Hepatocyte (in vitro differentiated cells): Measurements from ENCODE around the gene EFR3B. TPM values are rescaled to one million over a fixed set of nuclear protein-coding genes. Genes with fewer than 3 reads are reported as not detected.
A peak's percentile ranks its signal among the peaks of the same experiment; 100 is the strongest.

Experiments
- DNase-seq: peaks from one replicate; pipeline ENCODE4 v3.0.0-alpha.2; 2016; ENCODE audit warnings: low spot score
- H2AFZ ChIP-seq: fragments of 200-600 bp; sonication (generic); 2 replicates; pipeline ENCODE4 v1.6.0; 2016; ENCODE audit warnings: antibody characterized with exemption, mild to moderate bottlenecking
- H3K27ac ChIP-seq: fragments of 200-600 bp; sonication (generic); 2 replicates; pipeline ENCODE4 v1.5.1; 2016; ENCODE audit warnings: mild to moderate bottlenecking
- H3K27me3 ChIP-seq: fragments of 200-600 bp; sonication (generic); 2 replicates; pipeline ENCODE4 v1.6.1; 2016
- H3K36me3 ChIP-seq: fragments of 200-600 bp; sonication (generic); replicated peaks from 2 replicates; pipeline ENCODE4 v1.5.1; 2016; ENCODE audit warnings: low read depth; ENCODE audit not compliant: insufficient read depth
- H3K4me1 ChIP-seq: fragments of 200-600 bp; sonication (generic); 2 replicates; pipeline ENCODE4 v1.5.1; 2016; ENCODE audit warnings: mild to moderate bottlenecking, moderate library complexity; ENCODE audit not compliant: insufficient read depth
- H3K4me2 ChIP-seq: fragments of 200-600 bp; sonication (generic); 2 replicates; pipeline ENCODE4 v1.6.0; 2016
- H3K4me3 ChIP-seq: fragments of 200-600 bp; sonication (generic); 2 replicates; pipeline ENCODE4 v1.5.1; 2016; ENCODE audit warnings: mild to moderate bottlenecking
- H3K79me2 ChIP-seq: fragments of 200-600 bp; sonication (generic); 2 replicates; pipeline ENCODE4 v1.6.0; 2017; ENCODE audit warnings: mild to moderate bottlenecking
- H3K9me2 ChIP-seq: fragments of 200-600 bp; sonication (generic); replicated peaks from 2 replicates; pipeline ENCODE4 v1.6.0; 2017; ENCODE audit warnings: mild to moderate bottlenecking; ENCODE audit not compliant: insufficient read depth
- H3K9me3 ChIP-seq: fragments of 200-600 bp; sonication (generic); 2 replicates; pipeline ENCODE4 v1.5.1; 2016; ENCODE audit warnings: low read depth, mild to moderate bottlenecking
- H4K20me1 ChIP-seq: fragments of 200-600 bp; sonication (generic); 2 replicates; pipeline ENCODE4 v1.6.0; 2016; ENCODE audit warnings: mild to moderate bottlenecking; ENCODE audit not compliant: insufficient read depth, poor library complexity, severe bottlenecking
- CTCF ChIP-seq: fragments of 200-600 bp; sonication (generic); IDR thresholded peaks from 2 replicates; pipeline ENCODE4 v1.5.1; 2016; ENCODE audit warnings: antibody characterized with exemption, mild to moderate bottlenecking; ENCODE audit not compliant: poor library complexity
- EZH2 ChIP-seq: fragments of 200-600 bp; sonication (generic); IDR thresholded peaks from 2 replicates; pipeline ENCODE4 v1.6.1; 2016; ENCODE audit warnings: antibody characterized with exemption, mild to moderate bottlenecking, borderline replicate concordance
- EZH2phosphoT487 ChIP-seq: fragments of 200-600 bp; sonication (generic); IDR thresholded peaks from one replicate; pipeline ENCODE4 v1.6.1; 2018; ENCODE audit warnings: antibody characterized with exemption, mild to moderate bottlenecking, low read depth, moderate library complexity; ENCODE audit not compliant: unreplicated experiment, severe bottlenecking
- WGBS: methylation state at CpG from one replicate; pipeline ENCODE4 v1.1.6; 2016; ENCODE audit warnings: low lambda C conversion rate; ENCODE audit errors: missing lambda C conversion rate; 5-methylcytosine and 5-hydroxymethylcytosine counted together
- polyA plus RNA-seq: library from polyadenylated mRNA; unstranded; fragments of >200 nt; fragmentation: Nextera tagmentation; extraction: Ambion mirVana; gene quantifications from 2 replicates; pipeline ENCODE4 v1.2.1, GENCODE V29; 2016
- total RNA-seq: library from RNA; depleted of rRNA; stranded (reverse); fragments of >200 nt; gene quantifications from 2 replicates; pipeline ENCODE4 v1.2.3, GENCODE V29; 2014

The EFR3B gene
- total and polyA plus RNA-seq, 2 experiments from 2014 or later = 1.1 to 2.0 TPM

GRCh38 chr2:25115249-25115883 is 73.5 kb downstream of the EFR3B start:
- Histone ChIP-seq H3K4me2 (no peak overlapping the region), H3K4me3 (no peak overlapping the region), H4K20me1 (no peaks in the 10 kb centered on the region), H3K79me2 (no peaks in the 10 kb centered on the region), H3K27me3 (no peaks in the 10 kb centered on the region), H3K4me1 (no peaks in the 10 kb centered on the region), H3K9me3 (no peaks in the 10 kb centered on the region), H2AFZ (no peak overlapping the region), H3K36me3 (no peaks in the 10 kb centered on the region), H3K27ac (no peak overlapping the region), H3K9me2 (no peaks in the 10 kb centered on the region)
- no peak for TF ChIP-seq EZH2phosphoT487
- no peak for TF ChIP-seq EZH2
- TF ChIP-seq CTCF = no peak
- 87% methylated on average over 9 of the region's 9 CpGs for WGBS
- DNase-seq = no peak

- H3K9me3 ChIP-seq = no peaks in the 10 kb centered on the region
- peak; percentile 30 for DNase-seq
- H4K20me1 ChIP-seq = no peaks in the 10 kb centered on the region
- no peak overlapping the region for H3K4me3 ChIP-seq
- no peak overlapping the region for H2AFZ ChIP-seq
- H3K79me2 ChIP-seq = no peaks in the 10 kb centered on the region
- no peak overlapping the region for H3K27ac ChIP-seq
- H3K36me3 ChIP-seq = no peaks in the 10 kb centered on the region
- WGBS = 70% methylated on average over 4 of the region's 4 CpGs
- TF ChIP-seq EZH2 = no peak
- no peak for TF ChIP-seq CTCF
- no peak for TF ChIP-seq EZH2phosphoT487
- H3K9me2 ChIP-seq = no peaks in the 10 kb centered on the region
- no peak overlapping the region for H3K4me2 ChIP-seq
- no peaks in the 10 kb centered on the region for H3K27me3 ChIP-seq
- no peaks in the 10 kb centered on the region for H3K4me1 ChIP-seq
Measured at GRCh38 chr2:25115902-25116301, 74.0 kb downstream of the EFR3B start.

- 95% methylated on average over 13 of the region's 13 CpGs for WGBS
- Histone ChIP-seq H3K9me2 (no peaks in the 10 kb centered on the region), H3K27ac (no peak overlapping the region), H3K4me2 (no peak overlapping the region), H3K36me3 (no peaks in the 10 kb centered on the region), H3K9me3 (no peaks in the 10 kb centered on the region), H3K79me2 (no peaks in the 10 kb centered on the region), H2AFZ (no peak overlapping the region), H4K20me1 (no peaks in the 10 kb centered on the region), H3K27me3 (no peaks in the 10 kb centered on the region), H3K4me3 (no peak overlapping the region), H3K4me1 (no peaks in the 10 kb centered on the region)
- no peak for DNase-seq
- TF ChIP-seq EZH2phosphoT487 (no peak), CTCF (no peak), EZH2 (no peak)
Measured at GRCh38 chr2:25116956-25117355, 75.1 kb downstream of the EFR3B start.

GRCh38 chr2:25119263-25119662 is 77.4 kb downstream of the EFR3B start:
- no peaks in the 10 kb centered on the region for H3K9me3 ChIP-seq
- no peaks in the 10 kb centered on the region for H3K9me2 ChIP-seq
- 93% methylated on average over 11 of the region's 11 CpGs for WGBS
- no peaks in the 10 kb centered on the region for H3K79me2 ChIP-seq
- H3K36me3 ChIP-seq = no peaks in the 10 kb centered on the region
- H3K4me2 ChIP-seq = no peak overlapping the region
- H2AFZ ChIP-seq = no peak overlapping the region
- H3K4me1 ChIP-seq = no peaks in the 10 kb centered on the region
- TF ChIP-seq EZH2phosphoT487 (no peak), EZH2 (no peak), CTCF (no peak)
- H4K20me1 ChIP-seq = no peaks in the 10 kb centered on the region
- no peak overlapping the region for H3K27ac ChIP-seq
- no peak for DNase-seq
- no peaks in the 10 kb centered on the region for H3K27me3 ChIP-seq
- no peak overlapping the region for H3K4me3 ChIP-seq
